Caki2 (cell line): ENCODE data around the gene BIVM. TPM values are rescaled to one million over a fixed set of nuclear protein-coding genes. Genes with fewer than 3 reads are reported as not detected.
"Not testable (repeated sequence)": the region's sequence is repeated elsewhere in the genome, so short reads cannot be mapped to it uniquely, and the experiment has no call there.

Experiments used
- DNase-seq: peaks from one replicate; pipeline ENCODE4 v3.0.0-alpha.2; 2015; ENCODE audit warnings: low read depth
- in situ Hi-C: cut with HindIII; loops from 2 replicates; pipeline ENCODE4 v1.10.0; 2016; ENCODE audit warnings: low sequenced_read_pairs, low pct_unique_long_range_greater_than_20kb, mixed read lengths
- total RNA-seq: library from RNA; depleted of rRNA; stranded (reverse); fragments of >200 nt; shearing (Covaris generic); gene quantifications from 2 replicates; pipeline ENCODE4 v1.2.3, GENCODE V29; 2014; ENCODE audit warnings: low replicate concordance

The BIVM gene
- total RNA-seq, 1 experiment from 2014 or later = 10.9 TPM

DNA sequence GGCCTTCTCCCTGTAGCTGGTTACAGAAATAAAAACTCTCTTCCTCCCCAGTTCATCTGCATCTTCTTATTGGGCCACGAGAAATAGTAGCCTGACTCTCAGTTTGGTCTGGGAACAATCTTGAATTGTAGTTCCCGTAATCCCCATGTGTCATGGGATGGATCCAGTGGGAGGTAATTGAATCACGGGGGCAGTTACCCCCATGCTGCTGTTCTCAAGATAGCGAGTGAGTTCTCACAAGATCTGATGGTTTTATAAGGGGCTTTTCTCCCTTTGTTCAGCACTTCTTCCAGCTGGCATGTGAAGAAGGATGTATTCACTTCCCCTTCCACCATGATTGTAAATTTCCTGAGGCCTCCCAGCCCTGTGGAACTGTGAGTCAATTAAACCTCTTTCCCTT is 18.3 kb upstream of the BIVM start:
- DNase-seq, in situ Hi-C loops: not testable (repeated sequence)

GRCh38 chr13:102781591-102781990 is 17.3 kb upstream of the BIVM start:
- no peak for DNase-seq
- in situ Hi-C loops = no loop called here

DNA sequence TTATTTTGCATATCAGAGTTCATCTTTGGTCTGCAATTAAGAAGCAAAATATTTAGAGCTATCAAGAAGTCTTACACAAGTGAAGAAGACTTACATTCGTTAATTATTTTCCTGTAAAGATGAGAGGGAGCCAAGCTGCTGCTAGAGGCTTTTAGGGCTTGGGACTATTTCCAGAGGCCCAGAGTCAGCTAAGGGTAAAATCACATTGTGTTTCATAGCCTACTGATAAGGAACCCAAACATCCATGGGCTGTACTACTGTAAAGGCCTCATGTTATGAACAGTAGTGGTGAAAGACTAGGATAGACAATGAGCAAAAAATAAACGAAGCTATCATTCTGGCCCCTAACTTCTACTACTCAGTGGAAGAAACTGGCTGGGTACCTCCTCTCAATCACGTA is 14.4 kb upstream of the BIVM start:
- in situ Hi-C loops = no loop called here
- DNase-seq = no peak

- in situ Hi-C loops = no loop called here
- DNase-seq = no peak
Observed at GRCh38 chr13:102788683-102789082, 10.2 kb upstream of the BIVM start.

DNA sequence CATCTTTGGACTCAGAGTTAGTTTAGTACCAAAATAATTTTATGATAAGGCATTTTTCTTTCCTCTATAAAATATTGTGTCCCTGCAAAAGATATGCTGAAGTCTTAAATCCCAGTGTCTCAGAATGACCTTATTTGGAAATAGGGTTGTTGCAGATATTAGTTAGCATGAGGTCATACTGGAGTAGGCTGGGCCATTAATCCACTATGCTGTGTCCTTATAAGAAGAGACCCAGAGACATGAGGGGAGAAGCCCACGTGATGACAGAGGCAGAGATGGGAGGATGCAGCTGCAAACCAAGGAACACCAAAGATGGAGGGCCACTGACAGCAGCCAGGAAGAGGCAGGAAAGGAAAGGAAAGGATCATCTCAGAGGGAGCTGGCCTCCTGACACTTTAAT is 6.5 kb upstream of the BIVM start:
- in situ Hi-C loops = no loop called here
- no peak for DNase-seq

DNA sequence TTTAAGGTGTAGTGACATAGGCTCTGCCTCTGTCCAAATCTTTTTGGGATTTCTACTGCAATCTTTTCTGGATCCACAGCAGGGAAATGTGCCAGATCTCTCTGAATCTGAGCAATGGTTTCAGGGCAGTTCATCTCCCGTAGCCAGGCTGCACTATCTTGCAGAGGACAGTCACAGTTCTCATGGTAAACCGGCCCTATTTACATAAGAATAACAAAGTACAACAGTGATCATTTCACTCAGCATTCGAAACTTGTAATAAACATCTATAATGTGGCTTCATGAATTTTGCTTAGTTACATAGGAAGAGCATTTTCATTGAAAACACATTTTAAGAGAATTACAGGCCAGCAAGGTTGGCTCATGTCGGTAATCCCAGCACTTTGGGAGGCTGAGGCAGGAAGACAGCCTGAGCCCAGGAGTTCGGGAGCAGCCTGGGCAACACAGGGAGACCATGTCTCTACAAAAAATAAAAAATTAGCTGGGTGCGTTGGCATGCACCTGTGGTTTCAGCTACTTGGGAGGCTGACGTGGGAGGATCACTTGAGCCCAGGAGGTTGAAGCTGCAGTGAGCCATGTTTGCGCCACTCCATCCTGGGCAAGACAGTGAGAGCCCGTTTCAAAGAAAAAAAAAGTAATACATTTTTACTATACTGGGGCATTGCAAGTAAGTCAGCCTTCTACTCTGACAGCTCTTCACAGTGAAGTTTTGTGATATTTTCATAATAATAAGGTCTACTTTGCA is 5.1 kb upstream of the BIVM start:
- in situ Hi-C loops = no loop called here
- no peak for DNase-seq

DNA sequence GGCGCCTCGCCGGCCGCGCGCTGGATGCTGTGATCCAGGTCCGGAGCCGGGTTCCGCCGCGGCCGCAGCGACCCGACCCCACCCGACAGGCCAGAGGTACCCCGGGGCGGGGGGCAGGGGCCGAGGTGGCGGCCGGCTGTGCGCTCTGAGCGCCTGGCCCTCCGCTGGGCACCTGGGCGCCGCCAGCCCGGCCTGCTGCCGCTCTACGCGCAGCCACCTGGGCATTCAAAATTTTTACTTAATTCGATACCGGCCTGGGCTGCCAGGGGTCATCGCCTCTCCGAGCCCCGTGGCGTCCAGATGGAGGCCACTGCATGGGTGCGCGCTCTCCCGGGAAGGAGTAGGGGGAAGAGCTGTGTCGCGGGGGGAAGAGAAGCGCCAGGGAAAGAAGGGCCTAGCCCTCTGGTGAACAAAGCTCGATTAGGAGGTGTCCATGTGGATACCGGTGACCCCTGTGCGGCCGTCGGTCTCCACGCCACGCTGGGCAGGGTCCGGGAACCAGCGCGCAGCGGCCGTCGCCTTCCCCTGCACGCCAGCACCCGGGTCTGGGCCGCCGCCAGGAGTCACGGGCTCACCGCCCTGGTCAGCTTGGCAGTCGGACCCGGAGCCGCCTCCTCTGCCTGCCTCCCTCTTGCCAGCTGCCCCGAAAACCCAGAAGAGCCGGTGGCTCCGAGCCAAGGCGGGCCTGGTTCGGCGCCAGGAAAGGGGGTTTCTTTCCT is 666 bp downstream of the BIVM start:
- in situ Hi-C loops = no loop called here
- no peak for DNase-seq

GRCh38 chr13:102800145-102801041 is 1.5 kb downstream of the BIVM start:
- in situ Hi-C loops = no loop called here

GRCh38 chr13:102805680-102806079 is 6.8 kb downstream of the BIVM start:
- DNase-seq = no peak
- in situ Hi-C loops = no loop called here

More at GRCh38 chr13:102800145-102801041, 1.5 kb downstream of the BIVM start:
- peak; percentile 78 for DNase-seq

- DNase-seq = no peak
- in situ Hi-C loops = no loop called here
Observed at GRCh38 chr13:102807699-102808098, 8.8 kb downstream of the BIVM start.

GRCh38 chr13:102812611-102813287 is 13.8 kb downstream of the BIVM start:
- in situ Hi-C loops = no loop called here
- no peak for DNase-seq

- in situ Hi-C loops = no loop called here
- DNase-seq = no peak
Observed at GRCh38 chr13:102814025-102814607, 15.2 kb downstream of the BIVM start.

- in situ Hi-C loops = no loop called here
- DNase-seq = no peak
Observed at GRCh38 chr13:102814793-102815192, 15.9 kb downstream of the BIVM start.

- no peak for DNase-seq
- in situ Hi-C loops = no loop called here
Observed at GRCh38 chr13:102815788-102816187, 16.9 kb downstream of the BIVM start.

- in situ Hi-C loops = no loop called here
- no peak for DNase-seq
Observed at GRCh38 chr13:102816708-102817107, 17.8 kb downstream of the BIVM start.

DNA sequence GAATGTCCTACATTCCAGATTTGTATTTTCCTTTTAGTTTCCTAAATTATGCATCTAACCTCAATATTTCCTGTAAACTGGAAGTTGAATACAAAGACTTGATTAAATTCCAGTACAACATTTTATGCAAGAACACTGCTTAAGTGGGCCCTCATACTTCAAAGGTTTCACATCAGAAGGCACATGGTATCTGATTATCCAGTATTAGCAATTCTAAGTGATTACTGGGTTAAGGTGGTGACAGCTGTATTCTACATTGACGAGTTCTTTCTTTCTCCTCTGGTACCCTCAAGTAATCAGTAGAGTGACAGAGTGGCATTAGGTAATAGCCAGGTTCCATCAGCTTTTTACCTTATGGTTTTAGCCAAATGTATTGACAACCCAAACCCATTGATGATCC is 18.3 kb downstream of the BIVM start:
- DNase-seq = no peak
- in situ Hi-C loops = no loop called here

- peak; percentile 67 for DNase-seq
- in situ Hi-C loops = no loop called here
Observed at GRCh38 chr13:102817907-102818306, 19.0 kb downstream of the BIVM start.

- in situ Hi-C loops = no loop called here
- DNase-seq = no peak
Observed at GRCh38 chr13:102825400-102825799, 26.5 kb downstream of the BIVM start.
